HG03039 (cell line): ENCODE data around the gene FKBP8.
"Not testable (repeated sequence)": the region's sequence is repeated elsewhere in the genome, so short reads cannot be mapped to it uniquely, and the experiment has no call there.

Experiments
- ATAC-seq: cut with Tn5 transposase; IDR thresholded peaks from one replicate; pipeline ENCODE4 v1.9.1; 2021; ENCODE audit warnings: mild to moderate bottlenecking, moderate library complexity; ENCODE audit not compliant: unreplicated experiment

FKBP8 gene

DNA sequence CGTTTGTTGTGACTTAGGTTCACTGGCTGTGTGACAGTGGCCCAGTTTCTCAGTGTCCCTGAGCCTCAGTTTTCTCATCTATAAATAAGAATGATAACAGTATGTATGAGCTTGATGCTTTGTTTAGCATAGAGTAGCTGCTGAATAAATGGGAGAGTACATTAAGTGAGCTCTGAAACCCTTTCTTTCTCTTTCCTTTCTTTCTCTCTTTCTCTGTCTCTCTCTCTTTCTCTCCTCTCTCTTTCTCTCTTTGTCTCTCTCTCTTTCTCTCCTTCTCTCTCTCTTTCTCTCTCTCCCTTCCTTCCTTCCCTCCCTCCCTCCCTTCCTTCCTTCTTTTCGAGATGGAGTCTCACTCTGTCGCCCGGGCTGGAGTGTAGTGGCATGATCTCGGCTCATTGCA is 16.3 kb upstream of the FKBP8 start:
- no peak for ATAC-seq

- no peak for ATAC-seq
Measured at GRCh38 chr19:18558604-18559003, 15.2 kb upstream of the FKBP8 start.

GRCh38 chr19:18558202-18558555 is 14.8 kb upstream of the FKBP8 start:
- no peak for ATAC-seq

DNA sequence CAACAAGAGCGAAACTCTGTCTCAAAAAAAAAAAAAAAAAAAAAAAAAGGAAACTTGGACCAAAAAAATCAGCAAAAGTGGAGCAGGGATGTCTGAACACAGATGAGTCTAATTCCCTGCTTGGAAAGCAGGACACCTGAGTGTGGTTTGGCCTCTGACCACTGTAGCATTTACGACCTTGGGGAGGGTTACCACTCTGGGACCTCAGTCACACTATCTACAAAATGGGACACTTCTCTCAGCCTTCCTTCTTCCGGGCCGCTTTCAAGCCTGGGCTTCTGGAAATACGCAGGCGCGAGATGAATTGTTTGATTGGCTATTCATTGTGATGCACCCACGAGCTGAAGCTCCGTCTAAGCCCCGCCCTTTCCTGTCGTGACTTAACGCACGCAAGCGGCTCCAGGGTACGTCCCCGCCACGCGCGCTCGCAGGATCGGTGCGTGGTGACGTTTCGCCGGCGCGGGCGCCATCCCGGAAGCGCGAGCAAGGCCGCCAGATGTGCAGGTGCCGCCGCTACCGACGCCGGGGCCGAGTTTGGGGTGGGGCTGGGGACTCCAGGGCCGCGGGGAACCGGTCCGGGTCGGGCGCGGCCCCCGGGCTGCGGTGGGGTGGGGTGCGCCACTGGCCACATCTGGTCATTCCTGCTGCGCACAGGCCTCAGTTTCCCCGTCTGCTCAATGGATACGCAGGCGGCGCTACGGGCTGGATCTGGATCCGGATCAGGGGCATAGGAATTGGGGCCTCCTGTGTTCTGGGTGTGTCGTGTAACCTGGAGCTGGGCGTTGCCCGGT is 14.2 kb upstream of the FKBP8 start, which contains the start of gene KXD1:
KXD1 (plus strand) TSS at position 460 of the 791 bp plus-strand sequence. CDS start 4,187 bp downstream, outside the sequence.
- peak; percentile 91 for ATAC-seq

DNA sequence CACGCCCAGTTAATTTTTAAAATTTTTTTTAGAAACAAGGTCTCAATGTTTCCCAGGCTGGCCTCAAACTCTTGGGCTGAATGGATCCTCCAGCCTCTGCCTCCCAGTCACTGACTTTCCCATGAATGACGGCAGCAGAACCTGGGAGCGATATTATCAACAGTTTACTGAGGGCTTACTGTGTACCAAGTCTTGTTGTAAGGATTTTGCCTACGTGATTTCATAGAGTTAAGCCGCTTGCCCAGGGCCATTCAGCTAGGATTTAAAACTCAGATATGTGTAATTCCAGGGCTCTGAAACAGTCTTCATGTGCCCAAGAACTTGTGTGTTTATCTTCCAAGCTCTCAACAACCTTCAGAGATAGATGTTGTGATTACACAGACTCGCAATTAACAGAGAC is 8.3 kb upstream of the FKBP8 start:
- no peak for ATAC-seq

- peak; percentile 44 for ATAC-seq
Measured at GRCh38 chr19:18543814-18544475, 572 bp upstream of the FKBP8 start.

GRCh38 chr19:18541992-18542940 is 1.1 kb downstream of the FKBP8 start:
- ATAC-seq: no peak

DNA sequence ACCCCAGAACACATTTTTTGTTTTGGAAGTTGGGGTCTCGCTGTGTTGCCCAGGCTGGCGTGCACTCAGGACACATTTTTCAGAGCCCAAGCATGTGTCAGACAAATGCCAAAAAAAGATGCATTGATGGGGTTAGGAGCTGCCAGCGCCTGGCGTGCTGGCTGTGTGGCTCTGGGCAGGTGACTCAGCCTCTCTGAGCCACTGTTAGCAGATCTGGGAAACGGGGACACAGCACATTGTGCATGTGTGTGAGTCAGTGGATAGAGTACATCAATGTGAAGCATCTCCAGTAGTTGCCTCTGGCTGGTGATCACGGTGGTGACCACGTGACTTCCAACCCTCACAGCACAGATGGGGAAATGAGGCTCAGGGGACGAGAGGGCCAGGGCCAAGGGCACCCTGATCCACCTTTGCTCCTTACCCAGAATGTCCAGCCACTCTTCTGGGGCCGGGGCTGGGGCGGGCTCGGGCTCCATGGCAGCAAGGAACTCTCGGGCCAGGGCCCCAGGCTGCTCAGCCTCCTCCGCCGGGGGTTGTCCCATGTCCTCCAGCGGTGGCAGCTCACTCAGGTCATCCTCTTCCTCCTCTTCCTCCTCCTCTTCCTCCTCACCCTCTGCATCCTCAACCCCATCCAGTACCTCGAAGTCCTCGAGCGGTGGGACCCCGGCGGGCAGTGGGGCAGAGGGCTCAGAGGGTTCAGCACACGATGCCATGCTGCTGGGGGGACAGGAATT is 1.9 kb downstream of the FKBP8 start:
- ATAC-seq: no peak

- ATAC-seq: not testable (repeated sequence)
Measured at GRCh38 chr19:18540200-18540599, 3.2 kb downstream of the FKBP8 start.

DNA sequence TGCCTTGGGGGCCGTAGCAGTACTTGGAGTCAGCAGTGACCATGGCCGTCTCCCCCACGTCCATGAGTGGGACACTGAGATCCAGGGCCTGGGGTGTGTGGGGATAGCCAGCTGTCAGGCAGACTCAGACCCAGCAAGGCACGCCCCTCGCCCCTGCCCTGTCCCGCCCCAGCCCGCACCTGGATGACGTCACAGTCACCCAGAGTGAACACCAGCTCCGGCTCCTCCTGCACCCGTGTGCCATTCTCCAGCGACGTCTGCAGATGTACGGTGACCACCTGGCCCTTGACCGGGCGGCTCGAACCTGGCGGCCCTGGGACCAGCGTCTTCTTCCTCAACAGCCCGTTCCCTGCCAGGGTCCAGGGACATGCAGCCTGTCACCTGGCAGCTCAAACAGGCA is 4.0 kb downstream of the FKBP8 start:
- ATAC-seq: no peak

DNA sequence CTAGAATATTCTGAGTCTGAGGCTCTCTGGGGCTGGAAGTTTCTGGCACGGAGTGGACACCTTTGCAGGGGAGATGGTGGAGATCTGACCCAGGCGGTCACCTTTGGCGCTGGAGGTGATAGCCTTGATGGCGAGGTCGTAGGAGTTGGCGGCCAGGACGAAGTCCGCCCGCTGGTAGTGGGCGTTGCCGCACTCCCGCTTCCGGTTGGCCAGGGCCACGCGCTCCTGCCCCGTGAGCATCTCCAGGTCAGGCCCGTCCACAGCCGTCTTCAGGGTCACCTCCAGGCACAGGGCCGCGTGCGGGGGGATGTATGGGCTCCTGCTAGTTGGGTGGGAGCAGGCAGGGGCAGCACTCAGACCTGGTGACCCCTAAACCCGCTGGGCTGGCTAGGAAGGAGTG is 5.3 kb downstream of the FKBP8 start:
- ATAC-seq: no peak

DNA sequence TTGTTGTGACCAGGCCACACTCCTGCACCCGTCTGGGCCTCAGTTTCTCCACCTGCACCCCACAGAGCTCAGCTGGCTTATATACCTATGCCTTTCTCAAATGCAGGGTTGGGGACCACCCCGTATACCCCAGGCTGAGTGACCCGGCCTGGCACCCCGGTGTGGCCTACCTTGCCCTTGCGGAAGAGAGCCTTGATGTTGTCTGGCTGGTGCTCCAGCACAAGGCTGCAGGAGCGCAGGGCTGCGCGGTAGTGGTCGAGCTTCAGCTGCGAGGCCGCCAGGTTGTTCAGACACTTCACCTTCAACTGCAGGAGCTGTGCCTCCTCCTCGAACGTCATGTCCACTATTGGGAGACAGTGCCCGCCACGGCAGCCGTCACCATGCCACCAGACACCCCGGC is 5.9 kb downstream of the FKBP8 start:
- no peak for ATAC-seq

GRCh38 chr19:18536475-18536874 is 6.9 kb downstream of the FKBP8 start:
- ATAC-seq: no peak

DNA sequence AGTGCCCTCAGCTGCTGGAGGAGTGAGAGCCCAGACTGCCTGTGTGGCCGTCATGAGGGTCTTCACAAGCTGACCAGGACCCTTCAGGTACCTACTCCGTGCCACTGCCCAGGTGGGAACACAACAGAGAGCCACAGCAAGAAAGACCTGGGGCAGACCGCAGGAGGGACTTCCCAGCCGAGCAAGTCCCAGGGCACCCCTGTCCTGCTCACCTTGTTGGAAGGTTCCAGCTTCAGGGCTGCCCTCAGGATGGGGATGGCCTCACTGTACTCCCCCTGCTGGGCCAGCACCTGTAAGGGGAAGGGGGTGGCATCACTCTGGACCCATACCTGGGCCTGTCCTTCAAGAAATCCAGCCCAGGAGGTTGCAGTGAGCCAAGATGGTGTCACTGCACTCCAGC is 10.3 kb downstream of the FKBP8 start:
- no peak for ATAC-seq

- no peak for ATAC-seq
Measured at GRCh38 chr19:18532168-18532890, 11.0 kb downstream of the FKBP8 start.

DNA sequence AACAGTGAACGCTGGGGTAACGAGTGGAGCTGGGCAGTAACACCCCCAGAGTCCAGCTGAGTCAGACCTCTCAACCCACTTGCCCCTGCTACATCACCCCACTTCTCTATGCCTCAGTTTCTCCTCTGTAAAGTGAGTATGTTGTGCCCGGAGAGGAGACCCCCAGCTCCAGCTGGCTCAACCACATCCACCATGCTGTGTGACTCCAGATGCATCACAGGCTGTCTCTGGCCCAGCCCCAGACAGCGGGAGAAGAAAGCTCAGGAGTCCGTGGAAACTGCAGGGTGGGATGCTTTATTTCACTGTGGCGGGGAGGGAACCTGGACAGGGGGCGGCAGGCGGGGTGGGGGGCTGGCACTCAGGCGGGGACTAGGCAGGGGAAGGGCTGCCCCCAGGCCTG is 11.9 kb downstream of the FKBP8 start:
- no peak for ATAC-seq

DNA sequence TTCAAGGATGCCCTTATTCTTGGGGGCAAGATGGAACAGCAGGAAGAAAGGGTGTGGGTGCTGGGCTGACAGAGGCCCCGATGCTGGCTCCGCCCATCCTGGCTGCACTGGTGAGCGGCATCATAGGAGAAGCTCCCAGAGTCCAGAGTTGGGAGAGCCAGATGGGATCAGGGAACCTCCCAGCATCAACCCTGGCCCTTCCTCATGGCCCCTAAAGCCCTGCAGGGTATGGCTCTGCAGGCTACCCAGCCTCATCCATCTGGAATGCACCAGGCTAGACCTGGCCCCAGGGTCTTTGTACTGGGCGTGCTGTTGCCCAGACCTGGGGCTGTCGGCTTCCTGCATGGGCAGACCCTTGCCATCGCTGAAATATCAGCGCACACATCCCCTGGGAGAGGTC is 13.6 kb downstream of the FKBP8 start:
- ATAC-seq: no peak

- no peak for ATAC-seq
Measured at GRCh38 chr19:18526316-18526715, 17.1 kb downstream of the FKBP8 start.

DNA sequence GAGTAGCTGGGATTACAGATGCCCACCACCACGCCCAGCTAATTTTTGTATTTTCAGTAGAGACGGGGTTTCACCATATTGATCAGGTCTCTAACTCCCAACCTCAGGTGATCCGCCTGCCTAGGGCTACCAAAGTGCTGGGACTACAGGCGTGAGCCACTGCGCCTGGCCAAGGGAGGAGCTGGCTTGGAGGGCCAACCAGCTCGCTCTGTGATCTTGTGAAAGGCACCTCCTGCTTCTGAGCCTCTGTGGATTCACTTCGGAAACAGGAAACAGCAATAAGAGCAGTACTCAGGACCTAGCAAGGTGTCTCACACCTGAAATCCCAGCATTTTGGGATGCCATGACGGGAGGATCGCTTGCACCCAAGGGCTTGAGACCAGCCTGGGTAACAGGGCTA is 19.5 kb downstream of the FKBP8 start:
- no peak for ATAC-seq

- not testable (repeated sequence) for ATAC-seq
Measured at GRCh38 chr19:18522862-18523440, 20.4 kb downstream of the FKBP8 start.
